Esophagus muscularis mucosa (tissue), 4 donors: Measurements from ENCODE around the gene GHRL.

ENCODE experiments used
- EP300 ChIP-seq: sonication (generic); formaldehyde crosslinking; IDR thresholded peaks from one replicate; pipeline ENCODE4 v1.6.1; 2017; ENCODE audit warnings: antibody characterized with exemption
- POLR2A ChIP-seq: fragments of 450-650 bp; IDR thresholded peaks from one replicate; pipeline ENCODE4 v1.6.1; 2017; ENCODE audit warnings: antibody characterized with exemption, moderate library complexity, mild to moderate bottlenecking, low read depth
- TF ChIP-seq, protein P1 (sequence below), 3 experiments: fragments of 200-600 bp in 2 of 3; fragments of 450-650 bp in 1 of 3; sonication (generic) in 2 of 3; IDR thresholded peaks; one replicate each; pipeline ENCODE4 v1.5.1; 2017 to 2019; ENCODE audit warnings: antibody characterized with exemption in 3 of 3, mild to moderate bottlenecking in 2 of 3, moderate library complexity in 1 of 3

DNA sequence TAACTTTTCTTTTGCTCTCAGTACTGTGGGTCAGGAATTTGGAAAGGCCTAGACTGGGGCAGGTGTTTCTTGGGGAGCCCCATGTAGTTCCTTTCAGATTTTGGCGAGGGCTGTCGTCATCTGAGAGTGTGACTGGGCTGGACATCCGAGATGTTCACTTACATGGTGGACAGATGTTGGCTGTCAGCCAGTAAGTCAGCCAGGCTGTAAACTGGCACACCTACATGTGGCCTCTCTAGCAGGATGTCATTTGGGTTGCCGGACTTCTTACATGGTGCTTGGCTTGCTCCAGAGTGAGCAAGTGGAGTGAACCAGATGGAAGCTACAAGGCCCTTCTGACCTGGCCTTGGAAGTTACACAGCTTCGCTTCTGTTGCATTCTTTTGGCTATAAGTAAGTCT, 23.8 kb downstream of the GHRL start:
- TF ChIP-seq POLR2A, result no peak
- TF ChIP-seq, protein P1, sequence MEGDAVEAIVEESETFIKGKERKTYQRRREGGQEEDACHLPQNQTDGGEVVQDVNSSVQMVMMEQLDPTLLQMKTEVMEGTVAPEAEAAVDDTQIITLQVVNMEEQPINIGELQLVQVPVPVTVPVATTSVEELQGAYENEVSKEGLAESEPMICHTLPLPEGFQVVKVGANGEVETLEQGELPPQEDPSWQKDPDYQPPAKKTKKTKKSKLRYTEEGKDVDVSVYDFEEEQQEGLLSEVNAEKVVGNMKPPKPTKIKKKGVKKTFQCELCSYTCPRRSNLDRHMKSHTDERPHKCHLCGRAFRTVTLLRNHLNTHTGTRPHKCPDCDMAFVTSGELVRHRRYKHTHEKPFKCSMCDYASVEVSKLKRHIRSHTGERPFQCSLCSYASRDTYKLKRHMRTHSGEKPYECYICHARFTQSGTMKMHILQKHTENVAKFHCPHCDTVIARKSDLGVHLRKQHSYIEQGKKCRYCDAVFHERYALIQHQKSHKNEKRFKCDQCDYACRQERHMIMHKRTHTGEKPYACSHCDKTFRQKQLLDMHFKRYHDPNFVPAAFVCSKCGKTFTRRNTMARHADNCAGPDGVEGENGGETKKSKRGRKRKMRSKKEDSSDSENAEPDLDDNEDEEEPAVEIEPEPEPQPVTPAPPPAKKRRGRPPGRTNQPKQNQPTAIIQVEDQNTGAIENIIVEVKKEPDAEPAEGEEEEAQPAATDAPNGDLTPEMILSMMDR (IDR thresholded peaks at IDR 0.05), result no peak
- TF ChIP-seq EP300, result no peak
